Heart right ventricle (tissue), 16 donors: ENCODE measurements around the gene PRSS3. TPM values are rescaled to one million over a fixed set of nuclear protein-coding genes. Genes with fewer than 3 reads are reported as not detected.
"Not testable (repeated sequence)": the region's sequence is repeated elsewhere in the genome, so short reads cannot be mapped to it uniquely, and the experiment has no call there.

ENCODE experiments used
- ATAC-seq, 8 donors: fragments of 200-7000 bp; cut with Tn5 transposase; one replicate each; pipeline ENCODE4 v1.9.1; 2020; ENCODE audit warnings: mild to moderate bottlenecking in 8 of 8, moderate library complexity in 8 of 8, moderate number of reproducible peaks in 1 of 8
- DNase-seq, 2 donors: peaks; one replicate each; pipeline ENCODE4 v3.0.0-alpha.2; 2020
- H3K27ac ChIP-seq, 10 donors: fragments of 200-600 bp; sonication (generic) in 2 of 10; one replicate each; pipeline versions ENCODE4 v1.5.0 to v1.8.0; 2020 to 2022; ENCODE audit warnings: mild to moderate bottlenecking in 3 of 10
- H3K27me3 ChIP-seq, 7 donors: fragments of 200-600 bp; one replicate each; pipeline ENCODE4 v1.8.0; 2021 to 2022; ENCODE audit warnings: mild to moderate bottlenecking in 2 of 7
- H3K36me3 ChIP-seq, 9 donors: fragments of 200-600 bp; sonication (generic) in 1 of 9; one replicate each; pipeline versions ENCODE4 v1.5.0 to v1.8.0; 2020 to 2022; ENCODE audit warnings: mild to moderate bottlenecking in 2 of 9
- H3K4me1 ChIP-seq, 9 donors: fragments of 200-600 bp; sonication (generic) in 1 of 9; one replicate each; pipeline versions ENCODE4 v1.5.0 to v1.8.0; 2020 to 2022; ENCODE audit warnings: mild to moderate bottlenecking in 4 of 9
- H3K4me3 ChIP-seq, 10 donors: fragments of 200-600 bp; sonication (generic) in 2 of 10; one replicate each; pipeline versions ENCODE4 v1.5.0 to v1.8.0; 2020 to 2022; ENCODE audit warnings: mild to moderate bottlenecking in 7 of 10, moderate library complexity in 2 of 10
- H3K9me3 ChIP-seq, 11 donors: fragments of 200-600 bp in 10 of 11; sonication (generic) in 2 of 11; one replicate each; pipeline versions ENCODE4 v1.5.0 to v1.8.0; 2013 to 2022; ENCODE audit warnings: mild to moderate bottlenecking in 2 of 11, control low read depth in 1 of 11, moderate library complexity in 1 of 11
- WGBS, 2 donors: extraction: QIAGEN DNeasy Blood & Tissue Kit; methylation state at CpG; one replicate each; pipeline ENCODE4 v1.1.7; 2013; ENCODE audit warnings: inconsistent platforms in 1 of 2; 5-methylcytosine and 5-hydroxymethylcytosine counted together
- intact Hi-C, 10 donors: fragments of 100-400 bp; cut with DNase I; formaldehyde crosslinking; loops; one replicate each; pipeline versions ENCODE4 v1.11.1 to v1.14.2; 2022
- polyA plus RNA-seq, 2 donors: library from polyadenylated mRNA; stranded (reverse); fragments of 200-250 nt; gene quantifications; one replicate each; pipeline ENCODE4 v1.2.3, GENCODE V29; 2013
- total RNA-seq, 10 donors: library from RNA; stranded (reverse); fragmentation: NEBNext Ultra II Directional in 3 of 10; extraction: Animal tissue kit (Norgen Biotek cat#: 25700) in 3 of 10; gene quantifications; one replicate each; pipeline versions ENCODE4 v1.2.1 to v1.2.4, GENCODE V29; 2021 to 2023
- TF ChIP-seq, protein P1 (sequence below), 9 donors: fragments of 200-600 bp; sonication (generic) in 2 of 9; IDR thresholded peaks; one replicate each; pipeline versions ENCODE4 v1.5.0 to v1.8.0; 2021 to 2022; ENCODE audit warnings: antibody characterized with exemption in 9 of 9, mild to moderate bottlenecking in 5 of 9, moderate library complexity in 1 of 9
- donor health status: Arrhythmogenic right ventricular cardiomyopathy.
- donor health status: ischemic (EF 13 %, LVEDD 7.1; RV severe dilation, severe dysfunction).
- donor health status: healthy with polysubstance abuse.
- donor health status: DM: no; HTN: yes; CAD: no.
- donor health status: DM: no; HTN: no; CAD: no.
- donor health status: ischemic (EF 25% LVEDD 6.9; RV normal size, moderate dysfunction).
- donor health status: ischemic (EF 25% LVEDD 5.7; RV mildly dilated, moderate dysfunction).
- donor health status: healthy.
- donor health status: DM: yes; HTN: yes; CAD: no.
- donor health status: Ischemic cardiomyopathy.
- donor health status: ischemic (EF 35%, LVEDD 5.7; RV mildly dilated, moderate dysfunction).
- donor health status: nonischemic (EF 11% LVEDD 7.7; RV severe dilation, severe dysfunction).
- donor health status: DM: yes; HTN: yes; CAD: no.
- donor health status: PGD.
- donor health status: ischemic (EF 29% LVEDD 5.4; RV normal size, mild dysfunction).
- donor health status: nonischemic (EF 23%, LVEDD 6.1; RV moderate dilation, normal function).

The PRSS3 gene
- total and polyA plus RNA-seq, 12 donors: 0.07 to 1.0 (median 0.66) TPM; not detected in 4

DNA sequence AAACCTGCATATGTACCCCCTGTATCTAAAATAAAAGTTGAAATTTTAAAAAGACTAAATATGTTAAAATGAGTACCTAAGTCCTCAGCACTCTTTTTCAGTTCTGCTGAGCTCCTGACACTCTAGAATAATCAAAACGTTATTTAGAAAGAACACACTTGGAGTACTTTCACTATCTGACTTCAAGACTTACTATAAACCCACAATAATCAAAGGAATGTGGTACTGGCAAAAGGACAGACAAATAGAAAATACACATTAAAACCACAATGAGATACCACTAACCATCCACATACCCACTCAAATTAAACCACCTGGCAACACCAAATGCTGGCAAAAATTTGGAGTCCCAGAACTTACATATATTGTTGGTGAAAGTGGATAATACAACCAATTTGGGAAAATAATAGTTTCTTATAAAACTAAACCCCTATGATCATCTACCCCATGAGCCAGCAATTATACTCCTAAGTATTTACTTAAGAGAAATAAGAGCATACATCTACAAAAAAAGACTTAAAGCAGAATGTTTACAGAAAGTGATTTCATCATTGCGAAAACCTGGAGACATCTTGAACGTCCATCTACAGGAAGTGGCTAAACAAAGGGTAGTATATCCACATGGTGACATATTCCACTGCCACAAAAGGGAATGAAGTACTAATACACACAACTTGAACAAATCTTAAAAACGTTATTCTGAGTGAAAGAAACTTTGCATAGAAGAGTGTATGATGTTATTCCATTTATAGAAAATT, 12.8 kb upstream of the PRSS3 start:
- ATAC-seq: no peak

DNA sequence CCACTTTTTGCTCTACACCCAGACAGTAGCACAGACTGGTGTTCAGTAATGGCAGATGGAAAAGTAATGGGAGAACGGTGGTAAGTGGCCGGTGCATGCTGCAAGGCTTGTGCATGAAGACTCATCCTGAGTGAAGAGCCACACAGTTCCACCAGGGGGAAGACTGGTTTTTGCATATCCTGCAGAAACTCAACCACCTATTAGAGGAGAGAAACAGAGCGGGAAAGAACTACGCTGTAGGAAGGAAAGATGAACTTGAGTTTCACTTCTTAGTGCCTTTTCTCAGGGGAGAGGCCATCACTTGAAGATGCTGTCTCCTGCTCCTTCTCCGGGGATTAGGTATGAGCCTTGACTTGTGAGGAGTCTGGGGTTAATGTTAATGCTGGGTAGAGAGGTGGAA, 9.4 kb upstream of the PRSS3 start:
- no peak for DNase-seq
- intact Hi-C loops: no loop called here
- Histone ChIP-seq H3K4me1 (peaks cover 0 to 12% (median 5%) of the 10 kb centered on the region in 9 donors), H3K36me3 (no peaks in the 10 kb centered on the region), H3K9me3 (no peaks in the 10 kb centered on the region), H3K27ac (no peak overlapping the region), H3K27me3 (no peaks in the 10 kb centered on the region), H3K4me3 (no peak overlapping the region)
- ATAC-seq: peak in 1 of 8 donors; percentile 19
- TF ChIP-seq, protein P1, sequence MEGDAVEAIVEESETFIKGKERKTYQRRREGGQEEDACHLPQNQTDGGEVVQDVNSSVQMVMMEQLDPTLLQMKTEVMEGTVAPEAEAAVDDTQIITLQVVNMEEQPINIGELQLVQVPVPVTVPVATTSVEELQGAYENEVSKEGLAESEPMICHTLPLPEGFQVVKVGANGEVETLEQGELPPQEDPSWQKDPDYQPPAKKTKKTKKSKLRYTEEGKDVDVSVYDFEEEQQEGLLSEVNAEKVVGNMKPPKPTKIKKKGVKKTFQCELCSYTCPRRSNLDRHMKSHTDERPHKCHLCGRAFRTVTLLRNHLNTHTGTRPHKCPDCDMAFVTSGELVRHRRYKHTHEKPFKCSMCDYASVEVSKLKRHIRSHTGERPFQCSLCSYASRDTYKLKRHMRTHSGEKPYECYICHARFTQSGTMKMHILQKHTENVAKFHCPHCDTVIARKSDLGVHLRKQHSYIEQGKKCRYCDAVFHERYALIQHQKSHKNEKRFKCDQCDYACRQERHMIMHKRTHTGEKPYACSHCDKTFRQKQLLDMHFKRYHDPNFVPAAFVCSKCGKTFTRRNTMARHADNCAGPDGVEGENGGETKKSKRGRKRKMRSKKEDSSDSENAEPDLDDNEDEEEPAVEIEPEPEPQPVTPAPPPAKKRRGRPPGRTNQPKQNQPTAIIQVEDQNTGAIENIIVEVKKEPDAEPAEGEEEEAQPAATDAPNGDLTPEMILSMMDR (IDR thresholded peaks at IDR 0.05): no peak
- 80 to 88% methylated on average over 5 of the region's 5 CpGs for WGBS, 2 donors

More for the DNA sequence above, 12.8 kb upstream of the PRSS3 start:
- TF ChIP-seq, protein P1 (IDR thresholded peaks at IDR 0.05): no peak
- no peak for DNase-seq
- WGBS, 2 donors: 53 to 58% methylated on average over 4 of the region's 4 CpGs
- Histone ChIP-seq H3K27me3 (peaks cover 0 to 11% (median 0%) of the 10 kb centered on the region in 7 donors), H3K27ac (no peak overlapping the region), H3K4me1 (peaks cover 0 to 5% (median 0%) of the 10 kb centered on the region in 9 donors), H3K36me3 (no peaks in the 10 kb centered on the region), H3K4me3 (no peak overlapping the region), H3K9me3 (no peaks in the 10 kb centered on the region)
- intact Hi-C loops: no loop called here

DNA sequence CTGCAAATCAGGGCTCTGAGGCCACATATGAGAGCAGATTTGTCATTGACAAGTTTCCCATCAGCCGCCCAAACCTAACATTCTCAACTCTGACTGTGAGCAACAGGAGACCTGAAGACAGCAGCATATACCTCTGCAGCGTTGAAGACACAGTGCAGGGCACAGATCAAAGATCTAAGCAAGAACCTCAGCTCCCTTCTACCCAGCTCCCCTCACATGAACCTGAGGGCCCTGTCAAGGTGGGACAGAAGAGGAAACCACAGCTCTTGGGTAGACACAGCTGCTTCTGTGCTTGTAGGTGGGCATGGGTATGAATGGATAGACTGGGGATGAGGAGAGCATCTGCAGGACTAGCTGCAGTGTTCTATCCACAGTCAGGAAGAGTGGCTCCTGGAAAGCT, 8.7 kb upstream of the PRSS3 start:
- H3K27me3 ChIP-seq: no peaks in the 10 kb centered on the region
- peak in 1 of 8 donors; percentile 39 for ATAC-seq
- 90 to 96% methylated on average over 2 of the region's 2 CpGs for WGBS, 2 donors
- H3K4me1 ChIP-seq: peaks cover 0 to 12% (median 5%) of the 10 kb centered on the region in 9 donors
- intact Hi-C loops: no loop called here
- DNase-seq: no peak
- H3K4me3 ChIP-seq: no peak overlapping the region
- no peaks in the 10 kb centered on the region for H3K9me3 ChIP-seq
- H3K36me3 ChIP-seq: no peaks in the 10 kb centered on the region
- TF ChIP-seq, protein P1 (IDR thresholded peaks at IDR 0.05): no peak
- H3K27ac ChIP-seq: no peak overlapping the region

DNA sequence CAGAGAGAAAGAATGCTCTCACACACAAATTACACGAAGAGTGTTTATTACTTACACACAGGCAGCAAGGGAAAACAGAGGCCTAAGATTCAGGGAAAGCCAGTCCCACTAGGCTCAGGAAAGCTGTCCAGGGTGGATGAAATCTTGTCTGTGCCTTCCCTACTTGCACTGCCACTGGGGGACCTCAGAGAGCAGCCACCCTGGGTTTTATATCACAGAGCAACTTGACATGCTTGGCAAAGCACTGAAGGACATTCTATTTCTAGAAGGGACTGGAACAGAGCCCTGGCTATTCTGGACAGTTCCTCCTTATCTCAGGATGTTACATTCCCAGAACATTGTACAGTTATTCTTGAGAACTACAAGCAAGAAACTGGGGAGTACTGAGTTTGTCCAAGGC, 7.5 kb upstream of the PRSS3 start:
- Histone ChIP-seq H3K9me3 (no peaks in the 10 kb centered on the region), H3K36me3 (no peaks in the 10 kb centered on the region), H3K4me1 (peaks cover 0 to 12% (median 5%) of the 10 kb centered on the region in 9 donors), H3K4me3 (no peak overlapping the region), H3K27ac (peak overlapping the region in 6 of 10 donors; percentile 15 to 66 (median 53)), H3K27me3 (no peaks in the 10 kb centered on the region)
- TF ChIP-seq, protein P1 (IDR thresholded peaks at IDR 0.05): peak in 8 of 9 donors; percentile 12 to 56 (median 46)
- peak; percentile 71 to 96 (median 92) for ATAC-seq
- intact Hi-C loops: no loop called here
- DNase-seq: peak; percentile 26 to 44
- WGBS, 2 donors: 57 to 86% methylated on average over 1 of the region's 1 CpG

DNA sequence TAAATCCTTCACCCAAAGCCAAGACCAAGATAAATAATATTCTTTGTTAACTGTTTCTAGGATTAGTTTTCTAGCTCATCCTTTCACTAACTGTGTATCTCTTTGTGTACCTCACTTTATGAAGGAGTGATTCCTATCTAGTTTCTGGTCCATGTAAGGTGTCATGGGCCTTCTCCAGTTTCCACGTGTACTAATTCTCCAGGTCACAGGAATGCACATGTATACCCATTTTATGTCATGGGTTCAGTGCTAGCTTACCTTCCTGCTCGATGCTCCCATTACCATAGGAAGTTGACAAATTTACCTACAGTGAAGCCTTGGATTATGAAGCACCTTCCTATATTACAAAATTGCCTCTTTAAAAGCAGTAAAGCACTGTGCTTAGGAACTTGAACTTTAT, 5.9 kb upstream of the PRSS3 start:
- H3K4me3 ChIP-seq, H3K27ac ChIP-seq, H3K36me3 ChIP-seq, ATAC-seq, H3K27me3 ChIP-seq, H3K9me3 ChIP-seq, intact Hi-C loops, DNase-seq: not testable (repeated sequence)
- WGBS, 2 donors: 81 to 88% methylated on average over 2 of the region's 2 CpGs
- peaks cover 0 to 12% (median 5%) of the 10 kb centered on the region in 9 donors for H3K4me1 ChIP-seq
